OCI-LY7 (cell line): Measurements from ENCODE around the gene SLC25A33.

Experiments
- CTCF ChIP-seq: fragments of 200-600 bp; sonication (generic); conservative IDR thresholded peaks from 2 replicates; pipeline ENCODE4 v1.5.1; 2014; ENCODE audit warnings: mild to moderate bottlenecking, antibody characterized with exemption, low read length, moderate library complexity, mixed read lengths
- EZH2phosphoT487 ChIP-seq: fragments of 200-600 bp; sonication (generic); IDR thresholded peaks from 2 replicates; pipeline ENCODE4 v1.6.1; 2018; ENCODE audit warnings: low read depth, borderline replicate concordance, mild to moderate bottlenecking, mixed run types, antibody characterized with exemption, low read length, moderate library complexity, mixed read lengths

GRCh38 chr1:9580942-9581341 lies 41.7 kb downstream of the SLC25A33 start:
- TF ChIP-seq CTCF (no peak), EZH2phosphoT487 (no peak)
